ENCODE data around the gene SHISA9. TPM values are rescaled to one million over a fixed set of nuclear protein-coding genes. Genes with fewer than 3 reads are reported as not detected.

Gene SHISA9
- polyA plus RNA-seq, 3 donors = 0.01 TPM; not detected in 2

- H3K4me3 Mint-ChIP-seq = no peak overlapping the region
- Histone ChIP-seq H3K4me2 (replicated peaks; ENCODE audit: extremely low read depth, low read length, poor library complexity, severe bottlenecking) (no peak overlapping the region), H3K36me3 (replicated peaks in 1 of 2; ENCODE audit: control insufficient read depth in 1 of 2, insufficient read depth in 2 of 2, low read length in 2 of 2) (no peaks in the 10 kb centered on the region), H3K9me3 (replicated peaks in 1 of 2; ENCODE audit: control insufficient read depth in 1 of 2, insufficient read depth in 1 of 2, low read length in 2 of 2) (peaks cover 7 to 16% of the 10 kb centered on the region in 2 donors), H2AFZ (ENCODE audit: insufficient read depth, low read depth, low read length, poor library complexity, severe bottlenecking) (no peak overlapping the region), H3K79me2 (ENCODE audit: insufficient read depth, low read length) (no peaks in the 10 kb centered on the region), H3K27ac (ENCODE audit: low read depth in 1 of 2, low read length in 2 of 2) (no peak overlapping the region), H3K4me1 (ENCODE audit: control insufficient read depth in 1 of 2, insufficient read depth in 2 of 2, low read length in 2 of 2) (peaks cover 0 to 8% of the 10 kb centered on the region in 2 donors), H3K9ac (ENCODE audit: insufficient read depth, low read length, poor library complexity, severe bottlenecking) (no peak overlapping the region), H3K4me3 (replicated peaks in 1 of 3; ENCODE audit: low read depth in 2 of 3, low read length in 3 of 3) (no peak overlapping the region), H3K27me3 (ENCODE audit: control insufficient read depth in 2 of 2, insufficient read depth in 2 of 2, low read length in 2 of 2) (no peaks in the 10 kb centered on the region), H4K20me1 (ENCODE audit: insufficient read depth, low read length) (no peaks in the 10 kb centered on the region)
- DNase-seq = no peak
- no peak for TF ChIP-seq CTCF (IDR thresholded peaks at IDR 0.05)
- peaks cover 11% of the 10 kb centered on the region for H3K4me1 Mint-ChIP-seq
- peaks cover 3 to 41% (median 15%) of the 10 kb centered on the region in 7 donors for H3K9me3 Mint-ChIP-seq
- H3K36me3 Mint-ChIP-seq = no peaks in the 10 kb centered on the region
- intact Hi-C loops (cut with micrococcal nuclease) = no loop called here
- H3K27me3 Mint-ChIP-seq (ENCODE audit: low read depth in 3 of 3) = peaks cover 7 to 13% (median 8%) of the 10 kb centered on the region in 3 donors
- H3K27ac Mint-ChIP-seq = no peak overlapping the region
- WGBS (ENCODE audit: insufficient coverage) = 87% methylated on average over 5 of the region's 8 CpGs
These were observed 32.6 kb upstream of the SHISA9 start for GRCh38 chr16:12868788-12869187.

GRCh38 chr16:12869698-12870427 is 31.5 kb upstream of the SHISA9 start:
- Histone ChIP-seq H3K27me3 (ENCODE audit: control insufficient read depth in 2 of 2, insufficient read depth in 2 of 2, low read length in 2 of 2) (no peaks in the 10 kb centered on the region), H3K4me1 (ENCODE audit: control insufficient read depth in 1 of 2, insufficient read depth in 2 of 2, low read length in 2 of 2) (peaks cover 0 to 8% of the 10 kb centered on the region in 2 donors), H4K20me1 (ENCODE audit: insufficient read depth, low read length) (no peaks in the 10 kb centered on the region), H3K27ac (ENCODE audit: low read depth in 1 of 2, low read length in 2 of 2) (no peak overlapping the region), H3K79me2 (ENCODE audit: insufficient read depth, low read length) (no peaks in the 10 kb centered on the region), H3K4me3 (replicated peaks in 1 of 3; ENCODE audit: low read depth in 2 of 3, low read length in 3 of 3) (no peak overlapping the region), H2AFZ (ENCODE audit: insufficient read depth, low read depth, low read length, poor library complexity, severe bottlenecking) (no peak overlapping the region), H3K9ac (ENCODE audit: insufficient read depth, low read length, poor library complexity, severe bottlenecking) (no peak overlapping the region), H3K36me3 (replicated peaks in 1 of 2; ENCODE audit: control insufficient read depth in 1 of 2, insufficient read depth in 2 of 2, low read length in 2 of 2) (no peaks in the 10 kb centered on the region), H3K9me3 (replicated peaks in 1 of 2; ENCODE audit: control insufficient read depth in 1 of 2, insufficient read depth in 1 of 2, low read length in 2 of 2) (peaks cover 7 to 16% of the 10 kb centered on the region in 2 donors), H3K4me2 (replicated peaks; ENCODE audit: extremely low read depth, low read length, poor library complexity, severe bottlenecking) (no peak overlapping the region)
- H3K27me3 Mint-ChIP-seq (ENCODE audit: low read depth in 3 of 3) = peaks cover 7 to 8% (median 8%) of the 10 kb centered on the region in 3 donors
- no peak for DNase-seq
- WGBS (ENCODE audit: insufficient coverage) = 90% methylated on average over 2 of the region's 5 CpGs
- no peaks in the 10 kb centered on the region for H3K36me3 Mint-ChIP-seq
- no peak overlapping the region for H3K27ac Mint-ChIP-seq
- no peak overlapping the region for H3K4me3 Mint-ChIP-seq
- intact Hi-C loops (cut with micrococcal nuclease) = no loop called here
- peaks cover 12% of the 10 kb centered on the region for H3K4me1 Mint-ChIP-seq
- TF ChIP-seq CTCF (IDR thresholded peaks at IDR 0.05) = no peak
- peaks cover 2 to 41% (median 15%) of the 10 kb centered on the region in 7 donors for H3K9me3 Mint-ChIP-seq

Measured in CD14-positive monocyte (primary cell).